SJCRH30 (cell line): ENCODE data around the gene TRIM38. TPM values are rescaled to one million over a fixed set of nuclear protein-coding genes. Genes with fewer than 3 reads are reported as not detected.
A peak's percentile ranks its signal among the peaks of the same experiment; 100 is the strongest.

Source experiments
- DNase-seq, 2 experiments: peaks; one replicate each; pipeline ENCODE4 v3.0.0-alpha.2; 2015 to 2020
- H3K27ac ChIP-seq: fragments of 250-450 bp; sonication (Bioruptor Pico); 2 replicates; pipeline ENCODE4 v1.5.1; 2020; ENCODE audit warnings: mild to moderate bottlenecking, moderate library complexity
- H3K27me3 ChIP-seq: fragments of 250-450 bp; sonication (Bioruptor Pico); 2 replicates; pipeline ENCODE4 v1.5.1; 2020; ENCODE audit warnings: mild to moderate bottlenecking, moderate library complexity
- H3K36me3 ChIP-seq: fragments of 250-450 bp; sonication (Bioruptor Pico); 2 replicates; pipeline ENCODE4 v1.5.1; 2020; ENCODE audit warnings: mild to moderate bottlenecking, moderate library complexity
- H3K4me1 ChIP-seq: fragments of 250-450 bp; sonication (Bioruptor Pico); 2 replicates; pipeline ENCODE4 v1.5.1; 2020; ENCODE audit warnings: mild to moderate bottlenecking, moderate library complexity
- H3K4me3 ChIP-seq: fragments of 250-450 bp; sonication (Bioruptor Pico); 2 replicates; pipeline ENCODE4 v1.5.1; 2020; ENCODE audit warnings: mild to moderate bottlenecking, moderate library complexity
- H3K9me3 ChIP-seq: fragments of 250-450 bp; sonication (Bioruptor Pico); replicated peaks from 2 replicates; pipeline ENCODE4 v1.5.1; 2020; ENCODE audit warnings: mild to moderate bottlenecking, moderate library complexity
- total RNA-seq: library from RNA; depleted of rRNA; stranded (reverse); fragments of >200 nt; shearing (Covaris generic); gene quantifications from 2 replicates; pipeline ENCODE4 v1.2.3, GENCODE V29; 2014

TRIM38 gene
- total RNA-seq, 1 experiment from 2014 or later: 3.2 TPM

DNA sequence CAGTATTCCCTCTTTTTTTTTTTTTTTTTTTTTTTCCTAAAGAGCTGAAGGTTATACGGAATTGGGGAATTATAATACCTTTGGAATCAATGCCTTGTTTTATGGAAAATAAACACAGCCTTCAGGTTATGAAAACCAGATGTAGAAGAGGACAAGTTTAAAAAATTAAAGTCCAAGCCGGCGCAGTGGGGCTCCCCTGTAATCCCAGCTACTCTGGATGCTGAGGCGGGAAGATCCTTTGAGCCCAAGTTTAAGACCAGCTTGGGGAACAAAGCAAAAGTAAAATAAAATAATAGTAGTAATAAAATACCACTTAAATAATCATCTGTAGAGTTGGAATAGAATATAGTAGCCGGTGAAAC lies 57.3 kb downstream of the TRIM38 start:
- H3K9me3 ChIP-seq: no peaks in the 10 kb centered on the region
- no peaks in the 10 kb centered on the region for H3K4me1 ChIP-seq
- H3K27ac ChIP-seq: peak overlapping the region; percentile 95
- H3K36me3 ChIP-seq: no peaks in the 10 kb centered on the region
- no peak for DNase-seq
- H3K4me3 ChIP-seq: peak overlapping the region; percentile 63
- no peaks in the 10 kb centered on the region for H3K27me3 ChIP-seq

DNA sequence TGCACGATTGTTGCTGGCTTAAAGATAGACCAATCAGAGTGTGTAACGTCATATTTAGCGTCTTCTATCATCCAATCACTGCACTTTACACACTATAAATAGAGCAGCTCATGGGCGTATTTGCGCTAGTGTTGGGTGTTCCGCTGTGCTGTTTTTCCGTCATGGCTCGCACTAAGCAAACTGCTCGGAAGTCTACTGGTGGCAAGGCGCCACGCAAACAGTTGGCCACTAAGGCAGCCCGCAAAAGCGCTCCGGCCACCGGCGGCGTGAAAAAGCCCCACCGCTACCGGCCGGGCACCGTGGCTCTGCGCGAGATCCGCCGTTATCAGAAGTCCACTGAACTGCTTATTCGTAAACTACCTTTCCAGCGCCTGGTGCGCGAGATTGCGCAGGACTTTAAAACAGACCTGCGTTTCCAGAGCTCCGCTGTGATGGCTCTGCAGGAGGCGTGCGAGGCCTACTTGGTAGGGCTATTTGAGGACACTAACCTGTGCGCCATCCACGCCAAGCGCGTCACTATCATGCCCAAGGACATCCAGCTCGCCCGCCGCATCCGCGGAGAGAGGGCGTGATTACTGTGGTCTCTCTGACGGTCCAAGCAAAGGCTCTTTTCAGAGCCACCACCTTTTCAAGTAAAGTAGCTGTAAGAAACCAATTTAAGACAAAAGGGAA lies 57.9 kb downstream of the TRIM38 start:
- H3K36me3 ChIP-seq: no peaks in the 10 kb centered on the region
- H3K4me1 ChIP-seq: no peaks in the 10 kb centered on the region
- H3K27ac ChIP-seq: peak overlapping the region; percentile 95
- DNase-seq: peak; percentile 63 to 83
- H3K4me3 ChIP-seq: peak overlapping the region; percentile 63
- H3K27me3 ChIP-seq: no peaks in the 10 kb centered on the region
- no peaks in the 10 kb centered on the region for H3K9me3 ChIP-seq

DNA sequence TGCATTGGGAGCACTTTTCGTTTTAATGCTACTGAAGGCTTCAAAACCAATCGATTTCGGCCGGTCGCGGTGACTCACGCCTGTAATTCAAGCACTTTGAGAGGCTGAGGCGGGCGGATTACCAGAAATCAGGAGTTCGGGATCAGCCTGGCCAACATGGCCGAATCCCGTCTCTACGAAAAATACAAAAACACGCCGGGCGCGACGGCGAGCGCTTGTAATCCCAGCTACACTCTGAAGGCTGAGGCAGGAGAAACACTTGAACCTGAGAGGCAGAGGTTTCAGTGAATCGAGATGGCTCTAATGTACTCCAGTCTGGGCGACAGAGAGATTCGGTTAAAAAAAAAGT lies 58.4 kb downstream of the TRIM38 start:
- H3K4me1 ChIP-seq: no peaks in the 10 kb centered on the region
- no peaks in the 10 kb centered on the region for H3K36me3 ChIP-seq
- no peaks in the 10 kb centered on the region for H3K27me3 ChIP-seq
- H3K4me3 ChIP-seq: peak overlapping the region; percentile 63
- H3K27ac ChIP-seq: peak overlapping the region; percentile 95
- DNase-seq: peak; percentile 59 to 73
- no peaks in the 10 kb centered on the region for H3K9me3 ChIP-seq

DNA sequence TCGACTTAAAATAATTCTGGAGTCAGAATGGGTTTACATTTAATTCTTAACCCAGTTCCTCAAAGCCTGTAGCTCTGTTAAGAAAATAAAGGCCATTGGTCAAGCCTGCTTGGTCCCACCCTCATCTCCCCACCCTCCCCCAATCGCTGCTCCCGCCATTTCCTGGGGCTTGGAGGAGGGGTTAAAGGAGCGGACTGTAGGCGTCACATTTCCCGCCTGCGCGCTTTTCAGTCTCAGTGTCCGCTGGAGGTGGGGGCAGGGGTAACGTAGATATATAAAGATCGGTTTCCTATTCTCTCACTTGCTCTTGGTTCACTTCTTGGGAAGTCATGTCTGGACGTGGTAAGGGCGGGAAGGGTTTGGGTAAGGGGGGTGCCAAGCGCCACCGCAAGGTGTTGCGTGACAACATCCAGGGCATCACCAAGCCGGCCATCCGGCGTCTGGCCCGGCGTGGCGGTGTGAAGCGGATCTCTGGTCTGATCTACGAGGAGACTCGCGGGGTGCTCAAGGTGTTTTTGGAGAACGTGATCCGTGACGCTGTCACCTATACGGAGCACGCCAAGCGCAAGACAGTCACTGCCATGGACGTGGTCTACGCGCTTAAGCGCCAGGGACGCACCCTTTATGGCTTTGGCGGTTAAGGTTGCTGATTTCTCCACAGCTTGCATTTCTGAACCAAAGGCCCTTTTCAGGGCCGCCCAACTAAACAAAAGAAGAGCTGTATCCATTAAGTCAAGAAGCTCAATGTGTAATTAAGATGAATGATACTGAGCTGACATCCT lies 58.9 kb downstream of the TRIM38 start:
- DNase-seq: peak; percentile 92 to 94
- peak overlapping the region; percentile 95 for H3K27ac ChIP-seq
- peak overlapping the region; percentile 63 for H3K4me3 ChIP-seq
- H3K36me3 ChIP-seq: no peaks in the 10 kb centered on the region
- no peaks in the 10 kb centered on the region for H3K27me3 ChIP-seq
- H3K9me3 ChIP-seq: no peaks in the 10 kb centered on the region
- H3K4me1 ChIP-seq: no peaks in the 10 kb centered on the region

DNA sequence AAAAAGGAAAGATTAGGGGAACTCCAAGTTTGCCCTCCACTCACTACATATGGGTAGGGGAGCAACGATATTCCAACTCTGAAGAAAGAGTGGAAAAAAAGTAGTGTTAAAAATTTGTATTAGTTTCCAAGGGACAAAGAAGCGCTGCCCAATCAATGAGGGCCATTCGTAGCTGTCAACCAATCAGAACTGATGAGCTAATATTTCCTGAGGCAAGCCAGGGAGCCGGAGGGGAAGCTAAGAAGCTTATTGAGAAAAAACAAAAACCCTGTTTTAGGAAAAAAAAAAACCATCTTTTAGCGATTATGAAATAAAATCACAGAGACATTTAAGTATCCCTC lies 59.5 kb downstream of the TRIM38 start:
- DNase-seq: peak; percentile 57 to 78
- H3K4me1 ChIP-seq: no peaks in the 10 kb centered on the region
- H3K36me3 ChIP-seq: no peaks in the 10 kb centered on the region
- peak overlapping the region; percentile 95 for H3K27ac ChIP-seq
- no peaks in the 10 kb centered on the region for H3K27me3 ChIP-seq
- no peaks in the 10 kb centered on the region for H3K9me3 ChIP-seq
- peak overlapping the region; percentile 63 for H3K4me3 ChIP-seq

DNA sequence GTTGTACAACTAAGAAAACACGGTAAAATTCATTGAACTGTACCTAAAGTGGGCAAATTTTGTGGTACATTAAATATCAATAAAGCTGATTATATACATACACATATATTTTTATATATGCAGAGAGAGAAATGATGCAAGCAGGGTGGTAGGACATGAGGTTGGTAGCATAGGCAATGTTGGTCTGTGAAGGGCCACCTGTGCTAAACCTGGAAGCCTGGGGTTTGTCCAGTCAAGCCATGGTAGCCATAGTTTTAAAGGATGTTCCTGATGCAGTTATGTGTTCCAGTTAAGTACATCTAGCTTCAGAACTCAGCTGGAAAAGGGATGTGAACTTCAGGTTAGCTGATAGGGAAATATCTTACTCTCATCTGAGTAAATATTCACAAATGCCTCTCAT lies 60.1 kb downstream of the TRIM38 start:
- Histone ChIP-seq H3K4me1 (no peaks in the 10 kb centered on the region), H3K36me3 (no peaks in the 10 kb centered on the region), H3K9me3 (no peaks in the 10 kb centered on the region), H3K27ac (peak overlapping the region; percentile 95; the same call in 1 of the 2 replicates), H3K27me3 (no peaks in the 10 kb centered on the region), H3K4me3 (peak overlapping the region; percentile 63; the same call in 1 of the 2 replicates)
- no peak for DNase-seq

DNA sequence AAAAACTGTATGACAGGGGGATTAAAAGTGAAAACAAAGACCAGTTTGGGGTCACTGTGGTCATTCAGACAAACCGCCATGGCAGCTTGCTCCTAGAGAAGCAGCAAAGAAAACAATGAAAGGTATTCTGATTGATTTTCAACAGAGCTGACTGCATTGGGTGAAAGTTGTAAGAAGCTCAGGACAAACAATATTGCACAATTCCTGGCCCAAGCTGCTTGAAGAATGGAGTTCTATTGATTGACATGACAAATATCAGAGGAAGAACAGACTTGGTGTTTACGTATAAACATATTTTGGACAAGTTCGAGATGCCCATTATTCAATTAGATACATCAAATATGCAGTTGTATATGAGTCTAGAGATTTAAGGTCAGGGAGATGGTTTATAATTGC lies 62.0 kb downstream of the TRIM38 start:
- Histone ChIP-seq H3K36me3 (no peaks in the 10 kb centered on the region), H3K27ac (no peak overlapping the region), H3K4me1 (no peaks in the 10 kb centered on the region), H3K9me3 (no peaks in the 10 kb centered on the region), H3K4me3 (no peak overlapping the region), H3K27me3 (no peaks in the 10 kb centered on the region)
- no peak for DNase-seq

DNA sequence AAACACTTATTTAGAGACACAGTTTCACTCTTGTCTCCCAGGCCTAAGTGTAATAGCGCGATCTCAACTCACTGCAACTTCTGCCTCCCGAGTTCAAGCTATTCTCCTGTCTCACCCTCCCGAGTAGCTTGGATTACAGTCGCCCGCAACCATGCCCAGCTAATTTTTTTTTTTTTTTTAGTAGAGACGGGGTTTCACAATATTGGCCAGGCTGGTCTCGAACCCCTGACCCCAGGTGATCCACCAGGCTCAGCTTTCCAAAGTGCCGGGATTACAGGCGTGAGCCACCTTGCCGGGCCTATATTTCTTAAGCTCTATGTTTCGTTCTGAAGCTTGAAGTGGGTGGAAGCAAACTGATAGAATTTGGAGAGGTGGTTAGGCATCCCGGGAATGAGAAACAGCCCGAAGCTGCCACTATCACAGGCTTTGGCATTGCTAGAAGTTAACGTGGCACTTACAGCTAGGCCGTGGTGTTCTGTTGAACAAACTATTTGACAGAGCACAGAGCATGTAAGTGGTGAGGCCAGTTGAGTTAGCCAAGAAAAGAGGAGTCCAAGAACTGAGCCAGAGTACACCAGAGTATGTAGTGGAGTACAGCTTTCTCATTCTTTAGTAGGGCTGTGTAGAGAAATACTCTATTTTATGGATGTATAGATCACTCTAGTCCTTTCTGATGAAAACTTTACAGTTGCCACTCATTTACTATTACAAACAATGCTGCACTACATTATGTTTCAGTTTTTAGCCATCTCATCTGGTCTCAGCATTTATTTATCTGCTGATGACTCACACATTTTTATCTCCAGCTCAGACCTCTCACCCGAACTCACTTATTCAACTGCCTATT lies 62.7 kb downstream of the TRIM38 start:
- H3K9me3 ChIP-seq: no peaks in the 10 kb centered on the region
- no peaks in the 10 kb centered on the region for H3K27me3 ChIP-seq
- H3K27ac ChIP-seq: peak overlapping the region; percentile 75
- no peaks in the 10 kb centered on the region for H3K36me3 ChIP-seq
- H3K4me1 ChIP-seq: no peaks in the 10 kb centered on the region
- DNase-seq: no peak
- H3K4me3 ChIP-seq: peak overlapping the region; percentile 57

DNA sequence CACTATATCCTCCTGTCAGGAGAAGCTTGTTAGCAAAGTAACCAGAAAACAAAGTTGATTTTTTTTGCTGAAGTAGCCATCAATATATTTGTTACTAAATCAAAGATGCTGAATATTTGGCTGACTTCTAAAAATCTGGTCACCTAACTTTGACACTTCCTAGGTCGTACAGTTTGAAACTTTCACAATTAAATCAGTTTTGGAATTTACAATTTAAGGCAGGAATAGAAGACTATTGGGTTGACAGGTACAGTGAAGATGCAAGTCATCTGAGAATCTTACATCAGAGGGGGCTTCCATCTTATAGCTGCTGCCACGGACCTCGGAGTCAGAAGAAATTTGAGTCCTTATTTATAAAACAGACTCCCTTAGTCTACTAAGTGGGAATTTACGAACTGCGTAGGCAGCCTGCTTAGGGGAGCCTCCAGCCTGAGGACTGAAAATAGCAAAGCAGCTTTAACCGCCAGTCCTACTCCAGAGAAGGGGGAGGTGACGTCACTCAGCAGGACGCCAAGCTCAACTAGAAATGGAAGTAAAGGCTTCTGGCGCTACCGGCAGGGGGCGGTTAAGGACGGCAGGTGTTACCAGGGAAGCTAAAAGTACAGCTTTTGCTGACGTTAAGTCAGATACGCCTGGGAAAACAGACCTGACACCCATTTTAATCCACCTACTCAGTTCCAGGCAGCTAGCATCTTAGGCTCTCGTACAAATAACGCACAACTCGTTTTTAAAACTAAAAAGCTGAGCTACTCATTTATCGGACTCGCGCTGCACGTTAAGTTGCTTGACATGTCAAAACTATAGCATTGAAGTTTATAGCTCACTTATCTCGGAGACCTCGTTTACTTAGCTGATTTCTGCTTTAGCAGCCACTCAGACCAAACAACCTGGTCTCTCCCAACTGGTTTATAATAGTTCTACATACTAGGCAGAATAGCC lies 63.6 kb downstream of the TRIM38 start:
- H3K27me3 ChIP-seq: no peaks in the 10 kb centered on the region
- DNase-seq: peak; percentile 94 to 95

DNA sequence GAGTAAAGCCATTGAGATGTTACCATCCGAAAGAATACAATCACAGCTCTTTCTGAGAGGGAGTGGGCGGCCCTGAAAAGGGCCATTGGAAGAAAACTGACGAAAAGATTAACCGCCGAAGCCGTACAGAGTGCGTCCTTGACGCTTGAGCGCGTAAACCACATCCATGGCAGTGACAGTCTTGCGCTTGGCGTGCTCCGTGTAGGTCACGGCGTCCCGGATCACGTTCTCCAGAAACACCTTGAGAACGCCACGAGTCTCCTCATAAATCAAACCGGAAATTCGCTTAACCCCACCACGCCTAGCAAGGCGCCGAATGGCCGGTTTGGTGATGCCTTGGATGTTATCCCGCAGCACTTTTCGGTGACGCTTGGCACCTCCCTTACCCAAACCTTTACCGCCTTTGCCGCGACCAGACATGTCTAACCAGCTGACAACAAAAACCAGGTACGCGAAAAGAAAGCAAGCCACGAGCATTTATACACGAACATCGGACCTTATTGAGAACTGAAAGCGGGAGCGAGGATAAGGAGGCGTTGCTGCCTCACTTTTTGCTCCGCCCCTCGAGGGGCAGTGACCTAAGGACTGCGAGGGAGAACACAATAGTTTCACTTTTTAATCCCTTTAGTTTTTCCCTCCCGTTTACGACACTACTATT lies 64.4 kb downstream of the TRIM38 start:
- no peaks in the 10 kb centered on the region for H3K9me3 ChIP-seq
- H3K36me3 ChIP-seq: no peaks in the 10 kb centered on the region
- H3K4me3 ChIP-seq: peak overlapping the region; percentile 57
- DNase-seq: peak; percentile 92 to 98
- H3K4me1 ChIP-seq: no peaks in the 10 kb centered on the region
- H3K27ac ChIP-seq: peak overlapping the region; percentile 75
- H3K27me3 ChIP-seq: no peaks in the 10 kb centered on the region

More for the DNA sequence above, 63.6 kb downstream of the TRIM38 start:
- Histone ChIP-seq H3K4me1 (no peaks in the 10 kb centered on the region), H3K9me3 (no peaks in the 10 kb centered on the region), H3K27ac (peak overlapping the region; percentile 75), H3K4me3 (peak overlapping the region; percentile 57), H3K36me3 (no peaks in the 10 kb centered on the region)

DNA sequence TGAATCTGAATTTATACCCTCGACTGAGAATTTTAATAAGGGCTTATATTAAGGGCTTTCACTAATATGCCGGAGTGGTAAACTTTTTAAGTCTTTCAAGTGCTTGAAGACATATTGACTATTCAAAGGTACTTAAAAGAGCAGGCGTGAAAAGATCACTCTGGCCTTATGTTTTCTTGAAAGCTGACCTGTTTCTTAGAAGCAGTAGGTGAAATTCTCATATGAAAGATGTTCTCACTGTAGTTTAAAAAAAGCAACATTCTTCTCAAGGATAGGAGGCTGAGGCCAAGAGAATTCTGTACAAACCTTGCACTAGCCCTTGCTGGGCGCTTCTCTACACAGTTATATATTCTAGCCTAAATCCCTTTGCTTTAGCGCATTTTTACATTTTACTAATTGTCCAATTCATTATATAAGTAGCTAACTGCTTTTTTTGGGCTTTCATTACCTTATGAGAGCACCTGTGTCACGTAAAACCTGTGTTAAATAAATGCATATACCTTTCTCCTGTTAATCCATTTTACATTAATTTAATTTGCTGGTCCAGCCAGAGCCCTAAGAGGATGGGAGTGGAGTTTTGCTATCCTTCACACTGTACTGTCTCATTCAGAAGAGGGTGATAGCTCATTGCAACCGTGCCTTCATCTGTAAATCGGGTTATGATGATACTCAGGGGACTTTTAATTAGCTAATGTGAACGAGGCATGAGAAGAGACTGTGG lies 65.0 kb downstream of the TRIM38 start:
- DNase-seq: no peak
- Histone ChIP-seq H3K36me3 (no peaks in the 10 kb centered on the region), H3K27me3 (no peaks in the 10 kb centered on the region), H3K9me3 (no peaks in the 10 kb centered on the region), H3K4me1 (no peaks in the 10 kb centered on the region), H3K27ac (peak overlapping the region; percentile 75), H3K4me3 (peak overlapping the region; percentile 57)

DNA sequence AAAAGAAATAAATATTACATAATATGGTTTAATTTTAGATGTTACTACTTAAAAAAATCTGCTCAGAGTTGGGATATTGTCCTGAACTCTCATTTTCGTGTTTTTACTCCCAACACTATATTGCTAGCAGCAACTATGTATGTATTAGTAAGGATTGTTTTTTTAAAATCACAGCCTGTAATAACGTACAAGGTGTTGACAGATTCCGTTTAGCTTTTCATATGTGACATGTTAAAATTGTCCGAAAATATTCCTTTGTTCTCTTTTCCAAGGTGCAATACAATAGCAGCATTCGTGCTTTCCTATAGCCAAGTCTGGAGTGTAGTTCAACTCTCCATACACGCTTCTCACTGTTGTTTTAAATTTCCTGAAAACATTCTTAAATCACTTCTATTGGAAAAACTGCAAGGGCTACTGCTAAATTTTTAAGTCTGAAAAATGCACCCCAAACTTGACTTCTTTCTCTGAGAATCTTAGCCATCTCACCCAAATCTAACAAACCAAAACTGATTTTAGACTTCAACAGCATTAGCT lies 65.7 kb downstream of the TRIM38 start:
- H3K36me3 ChIP-seq: no peaks in the 10 kb centered on the region
- peak overlapping the region; percentile 75; the same call in 1 of the 2 replicates for H3K27ac ChIP-seq
- H3K27me3 ChIP-seq: no peaks in the 10 kb centered on the region
- H3K4me3 ChIP-seq: no peak overlapping the region
- H3K4me1 ChIP-seq: no peaks in the 10 kb centered on the region
- no peak for DNase-seq
- no peaks in the 10 kb centered on the region for H3K9me3 ChIP-seq
